Stimulated activated CD8-positive, alpha-beta memory T cell treated with anti-CD3 and anti-CD28 coated beads, Interleukin-7, amount 100 ng/mL, for 4 hours (primary cell): ENCODE data around the gene MRM3.
"Not testable (repeated sequence)": the region's sequence is repeated elsewhere in the genome, so short reads cannot be mapped to it uniquely, and the experiment has no call there.

ENCODE experiments used
- DNase-seq, 2 donors: peaks; one replicate each; pipeline ENCODE4 v3.0.0-alpha.2; 2020; ENCODE audit warnings: low read depth in 2 of 2

The MRM3 gene

DNA sequence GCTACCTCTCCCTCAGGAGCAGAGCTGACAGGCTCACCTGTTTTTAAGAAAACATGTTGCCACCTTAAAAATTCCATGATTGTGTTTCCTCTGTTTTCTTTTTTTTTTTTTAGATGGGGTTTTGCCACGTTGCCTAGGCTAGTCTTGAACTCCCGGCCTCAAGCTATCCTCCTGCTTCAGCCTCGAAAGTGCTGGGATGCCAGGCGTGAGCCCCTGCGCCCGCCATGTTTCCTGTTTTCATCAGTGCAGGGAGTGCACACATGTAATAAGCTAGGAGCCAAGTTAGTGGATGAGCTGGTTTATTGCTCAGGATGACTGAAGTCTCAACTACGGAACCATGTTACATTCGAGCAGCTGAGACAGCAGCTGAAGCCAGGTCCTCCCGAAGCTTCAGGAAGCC, 13.6 kb downstream of the MRM3 start:
- no peak for DNase-seq

DNA sequence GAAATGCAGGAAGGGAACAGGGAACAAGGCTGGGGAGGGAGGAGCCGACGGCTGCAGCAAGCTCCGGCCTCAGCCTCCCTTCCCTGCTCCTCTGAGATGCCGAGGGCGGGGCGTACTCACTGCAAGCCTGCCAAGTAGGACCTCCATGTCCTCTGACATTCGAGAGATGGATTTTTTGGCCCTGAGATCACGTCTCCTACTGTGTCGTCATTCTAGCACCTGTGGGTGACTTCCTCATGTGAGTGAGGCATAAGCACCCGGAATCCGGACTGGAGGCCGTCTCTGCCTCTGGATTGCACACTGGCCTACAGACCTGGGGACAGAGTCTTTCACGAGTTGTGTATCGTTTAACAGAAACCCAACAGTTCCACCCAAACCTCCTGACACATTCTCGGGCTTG, 14.5 kb downstream of the MRM3 start:
- DNase-seq = no peak

DNA sequence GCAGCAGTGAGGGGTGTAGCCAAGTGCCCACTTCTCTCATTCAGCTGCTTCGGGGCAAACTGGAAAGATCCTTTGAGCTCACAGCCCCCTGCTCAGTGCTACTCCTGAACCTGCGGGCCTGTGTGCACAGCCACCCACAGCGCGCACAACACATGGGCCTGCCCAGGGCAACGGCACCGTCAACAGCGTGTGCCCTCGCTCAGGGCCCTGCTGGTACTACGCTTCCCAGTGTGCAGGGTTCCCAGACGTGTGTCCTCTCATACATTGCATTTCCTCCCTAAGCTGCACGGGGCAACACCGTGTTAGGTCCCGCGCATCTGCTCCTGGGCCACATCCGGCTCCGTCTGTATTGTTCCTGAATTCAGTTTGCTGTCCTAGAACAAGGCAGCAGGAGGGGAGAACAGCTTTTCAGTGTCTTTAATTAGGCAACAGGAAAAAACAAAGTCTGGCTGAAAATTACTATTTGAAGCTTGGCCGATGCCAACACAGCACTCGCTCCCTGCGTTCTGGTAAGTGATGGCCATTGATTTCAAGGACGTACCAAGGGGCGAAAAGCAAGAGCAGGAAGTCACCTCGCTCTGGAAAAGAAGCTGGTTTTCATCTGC, 15.2 kb downstream of the MRM3 start:
- no peak for DNase-seq

DNA sequence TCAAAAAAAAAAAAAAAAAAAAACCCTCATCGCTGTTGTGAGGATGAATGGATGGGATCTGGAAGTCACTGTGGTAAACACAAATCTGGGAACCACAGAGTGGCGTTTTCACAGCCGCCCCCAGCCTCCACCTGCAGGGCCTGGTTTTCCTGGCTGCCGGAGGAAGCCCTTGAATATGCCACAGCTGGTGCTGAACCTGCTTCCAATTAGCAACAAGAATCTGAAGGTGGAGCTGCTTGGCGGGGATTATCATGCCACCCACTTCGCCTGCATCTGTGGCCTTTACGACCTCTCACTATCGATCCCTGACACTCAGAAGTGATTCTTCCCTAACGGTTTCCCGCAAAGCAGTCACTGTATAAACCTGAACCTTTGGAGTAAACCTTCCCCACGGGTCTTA, 16.1 kb downstream of the MRM3 start:
- DNase-seq = no peak

DNA sequence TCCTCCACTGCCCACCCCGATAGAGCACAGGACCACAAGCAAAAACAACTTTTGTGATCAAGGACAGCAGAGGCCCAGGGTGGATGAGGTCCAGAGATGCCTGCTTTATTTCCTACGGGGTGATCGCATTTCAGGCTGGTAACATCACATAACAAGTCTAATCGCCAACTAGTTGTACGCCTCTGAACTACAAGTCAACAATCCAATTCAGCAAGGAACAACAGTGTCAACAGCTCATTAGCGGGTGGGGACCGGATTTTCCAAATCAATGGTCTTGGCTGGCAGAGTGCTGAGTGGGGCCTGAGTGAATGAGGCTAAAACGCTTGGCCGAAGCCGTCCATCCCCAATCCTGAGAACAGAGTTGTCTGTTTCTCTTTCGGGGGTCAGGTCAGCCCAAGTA, 17.1 kb downstream of the MRM3 start:
- DNase-seq = no peak

DNA sequence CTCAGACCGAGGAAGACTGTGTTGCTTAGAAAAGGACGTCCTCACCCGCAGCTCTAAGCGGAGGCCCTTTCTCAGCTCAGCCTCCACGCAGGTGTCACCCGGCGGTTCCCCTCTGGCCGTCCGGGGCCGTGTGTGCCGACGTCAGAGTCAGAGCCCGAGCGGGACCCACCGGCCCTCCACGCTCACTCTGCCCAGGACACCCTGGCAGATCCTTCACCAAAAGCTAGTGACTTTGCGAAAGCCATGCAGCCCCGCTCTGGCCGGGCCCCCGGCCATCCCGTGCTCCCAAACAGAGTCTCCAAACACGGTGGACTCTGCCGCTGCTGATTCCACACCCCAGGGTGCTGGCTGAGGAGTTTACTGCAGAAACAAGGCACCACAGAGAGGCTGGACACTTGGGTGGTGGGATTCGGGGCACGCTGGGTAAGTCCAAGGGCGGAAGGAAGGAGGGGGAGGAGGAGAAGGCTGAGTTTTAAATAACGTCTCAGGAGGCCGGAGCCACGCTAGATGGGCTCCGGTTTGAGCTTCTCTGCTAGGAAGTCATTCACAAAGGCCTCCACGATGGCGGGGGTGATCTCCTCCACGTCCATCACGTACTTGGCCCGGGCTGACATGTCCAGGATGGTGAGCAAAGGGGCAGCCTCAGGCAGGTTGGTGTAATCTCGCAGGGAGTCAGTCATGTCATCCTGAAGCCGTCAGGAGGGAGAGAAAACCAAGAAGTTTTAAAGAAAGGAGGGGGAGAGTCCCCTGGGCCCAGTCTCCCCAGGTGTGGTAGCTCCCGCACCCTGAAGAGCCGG, 18.5 kb downstream of the MRM3 start:
- DNase-seq = no peak

DNA sequence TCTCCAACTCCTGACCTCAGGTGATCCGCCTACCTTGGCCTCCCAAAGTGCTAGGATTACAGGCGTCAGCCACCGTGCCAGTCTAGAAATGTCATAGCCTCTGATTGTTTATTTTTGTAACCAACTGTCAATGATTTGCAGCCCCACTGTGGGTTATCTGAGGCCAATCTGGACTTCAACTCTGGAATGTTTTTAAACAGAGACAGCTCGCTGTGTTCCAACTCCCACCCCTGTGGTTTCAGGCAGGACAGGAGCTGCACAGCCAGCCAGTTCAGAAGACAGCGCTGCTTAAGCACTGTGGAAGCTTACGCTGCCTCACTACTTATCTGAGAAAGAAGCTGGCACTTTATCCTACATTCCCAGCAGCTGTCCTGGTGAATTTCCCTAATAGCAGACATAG, 19.5 kb downstream of the MRM3 start:
- DNase-seq = no peak

DNA sequence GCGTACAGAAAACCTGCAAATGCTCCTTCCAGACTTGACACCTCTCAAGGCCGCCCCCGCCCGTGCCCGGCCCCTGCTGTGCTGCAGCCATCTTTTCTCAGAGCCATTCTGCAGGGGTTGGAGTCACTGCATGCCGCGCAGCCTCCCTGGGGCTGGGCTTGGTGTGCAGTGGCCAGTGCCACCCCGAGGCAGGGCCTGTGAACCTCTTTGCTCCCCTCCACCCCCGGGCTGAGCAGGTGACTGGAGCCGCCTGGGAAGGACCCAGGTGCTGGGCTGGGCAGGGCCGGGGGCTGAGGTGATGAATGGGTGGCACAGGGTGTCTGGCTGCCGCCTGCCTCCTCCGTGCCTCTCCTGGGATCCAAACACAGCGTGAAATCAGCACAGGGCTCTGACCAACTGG, 20.3 kb downstream of the MRM3 start:
- no peak for DNase-seq

DNA sequence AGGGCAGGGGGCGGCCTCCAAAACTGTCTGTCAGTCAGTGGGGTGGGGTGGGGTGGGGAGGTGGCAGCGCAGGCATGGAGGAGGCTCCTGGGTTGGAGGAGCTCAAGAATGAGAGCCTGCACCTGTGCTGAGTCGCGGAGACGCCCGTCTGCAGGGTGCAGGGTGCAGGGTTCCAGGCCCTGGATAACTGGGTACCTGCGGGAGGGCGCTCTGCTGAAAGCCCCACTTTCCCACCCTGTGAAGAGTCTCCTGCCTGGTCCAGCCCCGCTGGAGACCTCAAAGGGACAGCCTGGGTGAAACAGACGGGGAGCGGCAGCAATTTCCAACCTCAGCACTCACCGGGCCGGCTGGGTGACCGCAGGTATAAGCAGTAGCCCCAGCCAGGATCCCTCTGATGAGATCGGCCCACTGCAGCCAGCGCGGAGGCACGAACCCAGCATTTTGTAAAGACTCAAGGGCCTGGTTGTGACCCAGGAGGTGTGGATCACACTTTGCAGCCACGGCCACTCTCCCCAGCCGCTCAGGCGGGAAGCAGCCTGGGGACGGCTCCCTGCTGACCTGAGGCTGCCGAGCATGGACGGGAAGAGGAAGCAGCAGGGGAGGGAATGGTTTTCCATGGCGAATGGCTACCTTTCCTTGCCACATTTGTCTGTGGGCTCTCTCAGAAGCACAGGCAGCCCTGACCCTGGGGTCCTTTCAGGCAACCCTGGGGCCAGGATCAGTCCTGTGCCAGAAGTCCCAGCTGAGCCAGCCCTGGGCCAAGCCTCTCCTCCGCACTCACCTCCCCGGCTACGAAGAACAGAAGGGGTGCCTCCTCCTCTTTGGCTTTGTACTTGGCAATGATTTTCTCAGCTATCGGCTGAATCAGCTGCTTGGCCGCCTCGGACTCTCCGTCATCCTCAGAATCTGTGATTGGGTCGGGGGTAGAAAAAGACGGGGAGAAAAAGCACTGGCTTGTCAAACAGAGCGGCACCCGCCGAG, 21.0 kb downstream of the MRM3 start:
- no peak for DNase-seq

DNA sequence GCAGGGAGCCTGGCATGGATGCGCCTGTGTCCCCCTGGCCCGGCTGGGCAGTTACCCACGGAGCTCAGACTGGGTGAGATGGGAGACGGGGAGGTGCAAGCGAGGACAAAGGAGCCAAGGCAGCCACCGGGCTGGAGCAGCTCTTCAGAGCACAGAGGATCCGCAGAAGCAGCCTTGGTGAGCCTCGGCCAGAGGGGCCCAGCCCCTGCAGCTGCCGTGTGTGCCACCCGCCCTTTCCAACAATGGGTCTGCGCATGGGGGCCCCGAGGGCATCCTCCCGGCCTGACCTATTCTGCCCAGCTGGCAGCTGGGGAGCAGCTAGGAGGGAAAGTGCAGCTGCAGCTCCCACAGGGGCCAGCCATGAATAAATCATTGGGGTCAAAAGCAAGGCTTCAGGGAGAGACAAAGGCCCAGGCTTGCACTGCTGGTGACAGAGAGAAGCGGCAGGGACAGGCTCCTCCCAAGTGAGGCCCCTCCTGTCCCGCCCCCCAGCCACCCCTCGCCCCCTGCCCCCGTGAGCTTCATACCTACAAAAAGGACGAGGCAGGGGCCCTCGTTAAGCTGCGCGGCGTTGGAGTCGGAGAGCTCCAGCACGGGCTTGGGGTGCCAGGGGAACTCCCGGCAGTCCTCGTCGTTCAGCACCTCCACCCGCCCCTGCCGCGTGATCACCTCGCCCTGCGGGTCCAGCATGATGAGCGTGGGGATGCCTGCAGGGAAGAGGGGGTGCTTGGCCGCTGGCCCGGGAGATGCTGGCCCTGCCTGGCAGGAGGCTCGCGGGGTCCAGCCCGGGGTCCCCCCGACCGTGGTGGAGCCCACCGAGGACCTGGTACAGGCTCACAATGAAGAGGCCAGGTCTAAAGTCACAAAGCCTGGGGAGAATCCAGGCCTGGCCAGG, 22.6 kb downstream of the MRM3 start:
- DNase-seq = no peak

DNA sequence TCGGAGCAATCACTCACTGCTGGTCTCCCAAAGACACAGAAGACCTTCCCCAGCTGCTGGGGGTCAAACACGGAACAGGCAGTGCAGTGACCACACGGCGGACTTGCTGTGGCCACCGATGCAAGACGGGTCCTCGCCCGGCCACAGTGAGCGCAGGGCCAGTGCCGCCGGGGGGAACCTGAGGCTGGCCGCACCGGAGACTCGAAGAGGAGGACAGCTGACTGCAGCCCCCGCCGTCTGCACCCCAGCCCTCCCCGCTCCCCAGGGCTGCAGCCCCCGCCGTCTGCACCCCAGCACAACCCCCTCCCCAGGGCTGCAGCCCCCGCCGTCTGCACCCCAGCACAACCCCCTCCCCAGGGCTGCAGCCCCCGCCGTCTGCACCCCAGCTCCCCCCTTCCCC, 23.7 kb downstream of the MRM3 start:
- DNase-seq = not testable (repeated sequence)

DNA sequence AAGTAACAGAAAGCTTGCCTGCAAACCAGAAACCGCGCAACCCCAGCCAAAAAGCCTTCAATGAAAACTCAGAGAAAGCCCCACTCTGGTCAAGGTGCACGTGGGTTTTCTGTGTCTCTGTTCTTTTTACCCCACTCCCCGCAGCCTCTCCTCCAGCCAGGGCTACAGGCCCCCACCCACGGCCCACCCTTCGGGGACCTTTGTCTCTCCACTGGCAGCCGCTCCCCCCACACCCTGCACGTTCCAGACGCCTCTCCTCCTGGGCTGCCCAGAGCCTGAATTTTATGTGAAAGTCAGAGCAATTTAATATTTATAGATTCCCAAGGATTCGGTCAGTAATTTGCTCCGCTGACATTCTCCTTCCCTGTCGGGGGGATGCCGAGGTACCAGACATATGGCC, 24.2 kb downstream of the MRM3 start:
- DNase-seq = no peak

DNA sequence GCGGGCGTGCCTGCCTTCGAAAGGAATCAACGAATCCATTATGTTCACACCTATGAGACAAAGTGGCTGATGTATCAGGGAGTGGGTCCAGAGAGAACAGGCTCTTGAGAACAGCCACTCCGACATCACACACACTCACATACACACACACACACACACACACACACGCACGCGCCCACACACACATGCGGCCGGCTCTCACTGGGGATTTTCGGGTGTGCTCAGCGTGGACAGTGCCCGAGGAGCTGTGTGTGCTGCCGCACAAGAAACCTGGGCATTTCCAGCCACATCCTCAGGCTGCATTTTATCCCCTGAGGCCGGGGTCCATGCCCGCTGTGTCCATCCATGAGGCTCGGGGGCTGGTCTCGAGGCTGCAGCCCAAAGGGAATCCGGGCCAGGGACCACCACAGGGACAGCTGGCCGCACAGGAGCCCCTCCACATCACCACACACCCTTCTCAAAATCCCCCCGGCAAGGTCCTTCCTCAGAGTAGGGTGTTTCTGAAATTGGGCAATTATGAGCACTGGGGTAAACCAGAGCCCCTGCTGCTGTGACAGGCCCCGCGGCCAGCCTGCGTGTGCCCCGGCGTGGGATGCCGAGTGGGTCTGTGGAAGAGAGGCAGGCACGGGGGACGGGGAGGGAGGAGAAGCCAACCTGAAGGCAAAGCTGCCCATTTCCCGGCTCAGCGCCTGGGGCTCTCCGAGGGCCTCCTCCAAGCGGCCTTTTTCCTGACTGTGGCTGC, 24.8 kb downstream of the MRM3 start:
- DNase-seq = no peak

DNA sequence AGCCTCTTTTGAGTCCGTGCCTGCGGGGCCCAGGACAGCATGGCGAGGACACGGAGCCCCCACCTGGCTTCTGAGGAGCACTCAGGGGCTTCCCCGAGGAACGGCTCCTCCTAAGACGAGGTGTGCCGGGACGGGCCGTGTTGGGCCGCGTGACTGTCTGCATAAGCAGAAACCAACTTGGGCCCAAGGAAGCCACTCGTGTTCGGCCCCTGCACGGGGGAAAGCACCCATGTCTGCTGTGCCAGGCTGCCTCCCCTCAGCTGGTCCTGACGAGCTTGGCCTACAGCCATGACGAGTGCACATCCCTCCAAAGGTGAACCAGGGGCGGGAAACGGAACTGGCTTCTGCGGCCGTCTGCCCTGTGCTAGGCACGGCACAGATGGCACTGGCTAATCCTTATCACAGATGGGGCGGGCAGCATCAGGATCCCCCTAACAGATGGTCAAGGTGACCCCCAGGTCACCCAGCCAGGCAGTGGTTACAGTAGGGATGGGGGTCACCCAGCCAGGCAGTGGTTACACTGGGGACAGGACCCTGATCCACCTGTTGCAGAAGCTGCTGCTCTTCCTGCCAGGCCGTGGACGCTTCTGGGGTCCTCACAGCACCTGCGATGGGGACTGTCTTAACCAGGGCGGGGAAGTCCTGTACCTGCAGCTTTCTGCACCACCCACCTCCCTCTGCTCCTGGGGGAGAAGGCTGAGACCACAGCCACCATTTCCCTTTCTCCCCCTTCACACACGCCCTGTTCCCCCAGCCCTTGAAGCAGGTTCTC, 25.6 kb downstream of the MRM3 start:
- DNase-seq = no peak

DNA sequence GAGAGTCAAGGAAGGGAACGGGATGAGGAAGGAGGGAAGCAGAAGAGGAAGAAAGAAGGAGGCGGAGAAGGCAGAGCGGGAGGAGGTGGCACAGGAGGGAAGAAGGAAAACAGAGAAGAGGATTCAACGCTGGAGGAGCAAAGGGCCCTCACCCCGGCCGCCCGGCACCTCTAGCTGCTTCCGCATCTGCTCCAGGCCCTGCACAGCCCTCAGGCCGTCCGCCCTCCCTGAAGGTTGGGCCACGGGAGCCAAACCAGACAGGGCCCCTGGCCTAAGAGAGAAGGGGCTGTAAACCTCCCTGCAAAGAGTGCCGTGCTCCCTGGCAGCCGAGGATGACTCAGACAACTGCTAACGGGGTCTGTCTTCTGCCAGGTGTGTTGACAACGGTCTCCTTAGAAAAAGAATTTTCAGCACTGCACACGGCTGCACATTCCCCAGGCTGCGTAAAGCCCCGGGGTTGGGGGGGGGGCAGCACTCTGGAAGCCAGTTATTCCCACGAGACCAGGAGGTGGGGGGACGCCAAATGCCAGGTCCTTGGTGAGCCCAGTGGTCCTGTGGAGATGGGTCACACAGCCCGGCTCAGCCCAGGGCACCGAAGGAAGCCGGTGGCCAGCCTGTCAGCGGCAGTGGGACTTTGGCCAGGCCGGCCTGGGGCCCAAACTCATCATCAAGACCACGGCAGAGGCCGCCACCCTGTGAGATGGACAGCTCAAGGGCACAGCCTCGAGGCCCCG, 29.1 kb downstream of the MRM3 start:
- DNase-seq = no peak

DNA sequence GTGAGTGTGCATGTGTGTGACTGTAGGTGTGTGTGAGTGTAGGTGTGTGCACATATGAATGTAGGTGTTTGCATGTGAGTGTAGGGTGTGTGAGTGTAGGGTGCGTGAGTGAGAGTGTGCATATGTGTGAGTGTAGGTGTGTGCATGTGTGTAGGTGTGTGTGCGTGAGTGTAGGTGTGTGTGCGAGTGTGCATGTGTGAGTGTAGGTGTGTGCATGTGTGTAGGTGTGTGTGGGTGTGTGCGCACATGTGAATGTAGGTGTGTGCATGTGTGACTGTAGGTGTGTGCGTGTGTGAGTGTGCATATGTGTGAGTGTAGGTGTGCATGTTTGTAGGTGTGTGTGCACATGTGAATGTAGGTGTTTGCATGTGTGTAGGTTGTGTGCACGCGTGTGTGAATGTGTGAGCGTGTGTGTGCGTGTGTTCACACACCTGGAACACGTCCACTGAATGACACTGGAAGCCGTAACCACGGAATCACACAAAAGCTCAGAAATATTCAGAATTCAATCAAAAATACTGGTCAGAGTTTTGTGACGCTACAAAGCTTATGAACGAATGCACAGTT, 30.6 kb downstream of the MRM3 start:
- no peak for DNase-seq

DNA sequence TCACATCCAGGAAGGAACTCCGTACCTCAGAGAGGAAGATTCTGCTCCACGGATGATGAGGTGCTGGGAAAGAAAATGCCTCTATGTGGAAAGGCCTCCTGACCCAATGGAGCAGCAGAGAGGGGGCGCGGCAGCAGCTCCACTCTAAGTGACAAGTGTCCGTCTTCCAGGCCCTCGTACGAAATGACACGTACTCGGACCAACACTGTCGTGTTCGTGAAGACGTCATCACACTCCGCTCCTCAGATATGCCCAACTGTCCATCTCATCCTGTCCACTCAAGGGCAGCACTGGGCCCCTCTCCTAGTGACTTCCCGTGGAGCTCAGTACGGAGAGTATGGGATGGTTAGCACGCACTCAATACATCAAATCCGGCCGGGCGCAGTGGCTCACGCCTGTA, 32.2 kb downstream of the MRM3 start:
- DNase-seq = no peak

DNA sequence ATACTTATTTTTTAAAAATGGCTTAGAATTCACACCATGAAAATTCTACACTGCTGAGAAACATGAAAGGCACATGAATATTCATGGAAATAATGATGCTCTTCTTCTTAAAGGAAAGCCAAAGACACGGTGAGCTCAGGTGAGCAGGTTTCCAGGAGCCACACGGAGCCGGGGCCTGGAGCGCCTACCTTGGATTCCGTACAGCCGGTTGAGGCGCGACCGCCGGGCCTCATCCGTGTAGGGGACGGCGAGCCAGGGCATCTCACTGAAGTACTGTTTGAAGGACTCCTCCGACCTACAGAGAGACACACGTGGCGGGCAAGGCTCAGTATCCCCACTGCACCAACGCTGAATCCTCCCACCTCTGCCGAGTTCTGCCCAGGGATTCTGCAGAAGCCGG, 37.1 kb downstream of the MRM3 start:
- DNase-seq = no peak

DNA sequence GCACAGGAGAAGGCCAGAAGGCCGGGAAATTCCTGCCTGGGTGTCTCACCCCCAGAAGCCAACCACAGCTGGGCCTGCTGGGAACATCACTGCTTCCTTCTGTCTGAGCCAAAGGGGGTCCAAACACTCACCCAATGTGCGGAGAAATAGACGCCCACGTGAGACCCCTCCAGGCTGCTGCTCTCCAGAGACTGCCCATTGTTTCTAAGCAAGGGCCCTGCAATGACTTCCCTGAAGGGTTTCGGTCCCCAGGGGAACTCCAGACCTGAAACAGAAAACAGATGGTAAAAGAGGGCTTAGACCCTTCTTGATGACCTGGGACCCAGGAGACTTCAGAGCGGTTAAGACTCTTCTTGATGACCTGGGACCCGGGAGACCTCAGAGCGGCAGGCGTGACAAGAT, 41.3 kb downstream of the MRM3 start:
- DNase-seq = no peak
